H9 (cell line): ENCODE data around the gene SOCS7. TPM values are rescaled to one million over a fixed set of nuclear protein-coding genes. Genes with fewer than 3 reads are reported as not detected.

Experiments used
- DNase-seq: peaks from one replicate; pipeline ENCODE4 v3.0.0-alpha.2; 2017
- H2AFZ ChIP-seq: one replicate; pipeline ENCODE4 v1.6.1; 2013; ENCODE audit warnings: mild to moderate bottlenecking, low read length, control low read depth, moderate library complexity
- H2AK5ac ChIP-seq: 2 replicates; pipeline ENCODE4 v1.6.1; 2013; ENCODE audit warnings: low read length, control low read depth, mixed read lengths; ENCODE audit not compliant: insufficient read length
- H2BK120ac ChIP-seq: one replicate; pipeline ENCODE4 v1.6.1; 2013; ENCODE audit warnings: low read depth, mild to moderate bottlenecking, low read length, control low read depth, inconsistent platforms; ENCODE audit not compliant: poor library complexity, severe bottlenecking
- H2BK12ac ChIP-seq: 2 replicates; pipeline ENCODE4 v1.6.1; 2013; ENCODE audit warnings: low read length, control low read depth, mixed read lengths, low read depth; ENCODE audit not compliant: insufficient read length
- H2BK15ac ChIP-seq: 2 replicates; pipeline ENCODE4 v1.6.1; 2013; ENCODE audit warnings: low read depth, low read length, control low read depth
- H2BK20ac ChIP-seq: one replicate; pipeline ENCODE4 v1.6.1; 2013; ENCODE audit warnings: low read depth, mild to moderate bottlenecking, low read length, control low read depth, inconsistent platforms; ENCODE audit not compliant: poor library complexity, severe bottlenecking
- H2BK5ac ChIP-seq: 2 replicates; pipeline ENCODE4 v1.6.1; 2013; ENCODE audit warnings: low read length, control low read depth, mixed read lengths; ENCODE audit not compliant: insufficient read length
- H3K14ac ChIP-seq: 2 replicates; pipeline ENCODE4 v1.6.1; 2013; ENCODE audit warnings: low read length, control low read depth; ENCODE audit not compliant: insufficient read depth
- H3K18ac ChIP-seq: 2 replicates; pipeline ENCODE4 v1.6.1; 2013; ENCODE audit warnings: low read depth, mild to moderate bottlenecking, mixed read lengths, low read length, control low read depth; ENCODE audit not compliant: insufficient read length
- H3K23ac ChIP-seq: 2 replicates; pipeline ENCODE4 v1.6.1; 2013; ENCODE audit warnings: low read length, control low read depth, mixed read lengths, low read depth; ENCODE audit not compliant: insufficient read length
- H3K23me2 ChIP-seq: 2 replicates; pipeline ENCODE4 v1.6.1; 2013; ENCODE audit warnings: low read depth, mild to moderate bottlenecking, mixed read lengths, low read length, control low read depth; ENCODE audit not compliant: insufficient read length, poor library complexity, severe bottlenecking
- H3K27ac ChIP-seq: 2 replicates; pipeline ENCODE4 v1.5.1; 2013; ENCODE audit warnings: low read length, control low read depth, mixed read lengths, low read depth; ENCODE audit not compliant: insufficient read length
- H3K27me3 ChIP-seq: 2 replicates; pipeline ENCODE4 v1.6.1; 2013; ENCODE audit warnings: low read length, control low read depth, inconsistent platforms; ENCODE audit not compliant: insufficient read depth
- H3K4ac ChIP-seq: 2 replicates; pipeline ENCODE4 v1.6.1; 2013; ENCODE audit warnings: low read depth, mild to moderate bottlenecking, control low read depth, inconsistent platforms, low read length, moderate library complexity
- H3K4me1 ChIP-seq: 2 replicates; pipeline ENCODE4 v1.6.1; 2013; ENCODE audit warnings: low read length, control low read depth, inconsistent platforms; ENCODE audit not compliant: insufficient read depth
- H3K4me2 ChIP-seq: 2 replicates; pipeline ENCODE4 v1.6.1; 2013; ENCODE audit warnings: low read length, control low read depth, mixed read lengths; ENCODE audit not compliant: insufficient read length, insufficient read depth
- H3K56ac ChIP-seq: 2 replicates; pipeline ENCODE4 v1.6.1; 2013; ENCODE audit warnings: low read depth, mild to moderate bottlenecking, mixed read lengths, low read length, control low read depth; ENCODE audit not compliant: insufficient read length
- H3K79me1 ChIP-seq: 2 replicates; pipeline ENCODE4 v1.6.1; 2013; ENCODE audit warnings: low read depth, mild to moderate bottlenecking, moderate library complexity, low read length, control low read depth, inconsistent platforms; ENCODE audit not compliant: insufficient read depth, poor library complexity, severe bottlenecking
- H3K79me2 ChIP-seq: 2 replicates; pipeline ENCODE4 v1.6.1; 2013; ENCODE audit warnings: low read length, control low read depth, inconsistent platforms; ENCODE audit not compliant: insufficient read depth
- H3K9ac ChIP-seq: 2 replicates; pipeline ENCODE4 v1.6.1; 2013; ENCODE audit warnings: low read length, control low read depth, mixed read lengths; ENCODE audit not compliant: insufficient read length; ENCODE audit errors: extremely low read depth
- H3K9me3 ChIP-seq: one replicate; pipeline ENCODE4 v1.6.1; 2013; ENCODE audit warnings: low read depth, low read length, inconsistent platforms; ENCODE audit not compliant: control insufficient read depth
- H3T11ph ChIP-seq: one replicate; pipeline ENCODE4 v1.6.1; 2013; ENCODE audit warnings: mild to moderate bottlenecking, low read length, control low read depth, inconsistent platforms
- H4K20me1 ChIP-seq: one replicate; pipeline ENCODE4 v1.6.1; 2013; ENCODE audit not compliant: control insufficient read depth, insufficient read length, insufficient read depth
- H4K5ac ChIP-seq: 2 replicates; pipeline ENCODE4 v1.6.1; 2013; ENCODE audit warnings: low read depth, mild to moderate bottlenecking, mixed read lengths, low read length, control low read depth; ENCODE audit not compliant: insufficient read length
- H4K8ac ChIP-seq: replicated peaks from 2 replicates; pipeline ENCODE4 v1.6.1; 2013; ENCODE audit warnings: low read length, control low read depth, mixed read lengths, low read depth; ENCODE audit not compliant: insufficient read length
- H4K91ac ChIP-seq: 2 replicates; pipeline ENCODE4 v1.6.1; 2013; ENCODE audit warnings: low read depth, mild to moderate bottlenecking, moderate library complexity, mixed read lengths, low read length, control low read depth; ENCODE audit not compliant: insufficient read length
- H3K27ac Mint-ChIP-seq, 3 experiments: 2 replicates in 2 of 3; 3 replicates in 1 of 3; pipeline ENCODE4 v1.8.0; 2020 to 2021; ENCODE audit warnings: mixed read lengths in 3 of 3, mild to moderate bottlenecking in 1 of 3, moderate library complexity in 1 of 3
- H3K27me3 Mint-ChIP-seq: 2 replicates; pipeline ENCODE4 v1.8.0; 2021; ENCODE audit warnings: low read depth, mild to moderate bottlenecking, moderate library complexity, mixed read lengths
- H3K36me3 Mint-ChIP-seq, 3 experiments: 2 replicates in 2 of 3; 3 replicates in 1 of 3; pipeline ENCODE4 v1.8.0; 2020 to 2021; ENCODE audit warnings: low read depth in 3 of 3, mixed read lengths in 3 of 3; ENCODE audit not compliant: insufficient read depth in 1 of 3
- H3K4me1 Mint-ChIP-seq, 2 experiments: 2 replicates each; pipeline ENCODE4 v1.8.0; 2020; ENCODE audit warnings: mixed read lengths in 2 of 2
- H3K4me3 Mint-ChIP-seq, 2 experiments: 2 replicates in 1 of 2; 3 replicates in 1 of 2; pipeline ENCODE4 v1.8.0; 2020 to 2021; ENCODE audit warnings: mild to moderate bottlenecking in 2 of 2, mixed read lengths in 2 of 2, moderate library complexity in 1 of 2
- H3K9me3 Mint-ChIP-seq, 2 experiments: 2 replicates in 1 of 2; 3 replicates in 1 of 2; pipeline ENCODE4 v1.8.0; 2020; ENCODE audit warnings: mild to moderate bottlenecking in 2 of 2, mixed read lengths in 2 of 2, moderate library complexity in 1 of 2
- CTCF ChIP-seq: fragments of 200-600 bp; sonication (generic); conservative IDR thresholded peaks from 3 replicates; pipeline ENCODE4 v1.8.0; 2021; ENCODE audit warnings: antibody characterized with exemption, mild to moderate bottlenecking
- WGBS: extraction: QIAGEN DNeasy Blood & Tissue Kit; methylation state at CpG from one replicate; pipeline ENCODE4 v1.1.7; 2013; ENCODE audit warnings: missing lambda C conversion rate, low lambda C conversion rate, mixed read lengths; ENCODE audit not compliant: insufficient read length; ENCODE audit errors: extremely low coverage; 5-methylcytosine and 5-hydroxymethylcytosine counted together
- total RNA-seq: library from RNA; stranded (reverse); gene quantifications from 2 replicates; pipeline ENCODE4 v1.2.1, GENCODE V29; 2021

Gene SOCS7
- total RNA-seq, 1 experiment from 2014 or later, result 31.0 TPM

DNA sequence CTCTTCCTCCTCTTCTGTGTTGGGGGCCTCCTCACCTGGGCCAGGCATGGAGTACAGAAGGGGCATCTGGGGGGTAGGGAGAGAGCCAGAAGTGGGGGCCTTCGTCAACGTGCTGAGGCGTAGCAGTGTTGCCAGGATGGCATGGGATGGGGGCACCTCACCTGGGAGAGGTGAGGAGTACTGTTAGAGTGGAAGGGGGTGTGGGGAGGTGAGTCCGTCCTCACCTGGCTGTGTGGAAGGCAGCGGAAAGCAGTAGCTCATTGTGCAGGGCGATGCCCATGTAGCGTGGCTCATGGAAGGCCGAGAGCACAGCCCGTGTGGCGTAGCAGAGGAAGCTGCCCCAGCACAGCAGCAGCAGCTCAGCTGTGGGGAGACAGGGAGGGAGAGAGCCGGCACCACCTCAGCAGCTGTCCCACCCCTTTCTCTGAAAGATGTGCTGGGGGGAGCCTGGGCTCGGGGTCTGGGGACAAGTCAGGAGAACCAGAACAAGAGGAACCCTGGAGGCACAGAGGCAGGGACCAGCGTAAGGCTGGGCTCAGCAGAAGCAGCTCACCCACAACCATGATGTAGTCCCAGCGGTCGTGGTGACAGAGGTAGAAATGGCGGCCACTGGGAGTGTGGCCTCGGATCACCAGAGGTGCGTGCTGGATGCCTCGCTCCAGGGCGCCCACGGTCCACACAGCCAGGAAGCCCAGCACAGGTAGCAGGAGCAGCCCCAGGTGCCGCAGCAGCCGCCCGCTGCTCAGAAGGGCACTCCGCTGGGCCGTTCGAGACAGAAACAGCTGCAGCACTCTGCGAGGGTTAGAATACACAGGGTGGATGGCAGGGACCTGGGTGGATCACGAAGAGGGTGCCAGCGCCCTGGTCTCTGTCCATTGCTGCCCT is 16.9 kb upstream of the SOCS7 start:
- Histone ChIP-seq H3K27me3 (no peaks in the 10 kb centered on the region; the same call in 1 of the 2 replicates), H4K8ac (no peak overlapping the region), H2AK5ac (no peak overlapping the region), H3K23me2 (no peaks in the 10 kb centered on the region), H3K27ac (no peak overlapping the region), H3K14ac (no peak overlapping the region), H4K20me1 (no peaks in the 10 kb centered on the region), H2BK120ac (no peak overlapping the region), H3K9ac (no peak overlapping the region), H4K91ac (no peak overlapping the region), H3K9me3 (no peaks in the 10 kb centered on the region), H3K79me1 (no peaks in the 10 kb centered on the region), H2BK5ac (no peak overlapping the region), H3K4ac (no peak overlapping the region), H2BK15ac (no peak overlapping the region), H3T11ph (no peak overlapping the region), H2BK20ac (no peak overlapping the region), H2AFZ (no peak overlapping the region), H3K4me1 (no peaks in the 10 kb centered on the region), H3K79me2 (no peaks in the 10 kb centered on the region), H3K56ac (no peak overlapping the region), H2BK12ac (no peak overlapping the region), H3K23ac (no peak overlapping the region), H4K5ac (no peak overlapping the region), H3K18ac (no peak overlapping the region), H3K4me2 (no peak overlapping the region)
- H3K27ac Mint-ChIP-seq, result no peak overlapping the region
- DNase-seq, result peak; percentile 33
- TF ChIP-seq CTCF, result no peak
- peaks cover 9% of the 10 kb centered on the region; the same call in 1 of the 2 replicates for H3K27me3 Mint-ChIP-seq
- peaks cover 17 to 25% of the 10 kb centered on the region in 2 experiments for H3K4me1 Mint-ChIP-seq
- no peaks in the 10 kb centered on the region for H3K36me3 Mint-ChIP-seq
- H3K4me3 Mint-ChIP-seq, result no peak overlapping the region
- no peaks in the 10 kb centered on the region for H3K9me3 Mint-ChIP-seq
- WGBS, result no CpG with 5 or more reads among the region's 30 CpGs
